Activated T-helper 17 cell treated with anti-CD3 and anti-CD28 coated beads, Interleukin-2, amount 50 U/mL, for 72 hours (primary cell): ENCODE measurements around the gene DNAH3. TPM values are rescaled to one million over a fixed set of nuclear protein-coding genes. Genes with fewer than 3 reads are reported as not detected.
"Not testable (repeated sequence)": the region's sequence is repeated elsewhere in the genome, so short reads cannot be mapped to it uniquely, and the experiment has no call there.

Experiments used
- ATAC-seq: fragments of 150-1000 bp; cut with Tn5 transposase; replicated peaks from 2 replicates; pipeline ENCODE4 v1.10.0; 2021; ENCODE audit warnings: mild to moderate bottlenecking, moderate library complexity
- H3K27ac Mint-ChIP-seq: one replicate; pipeline ENCODE4 v1.8.0; 2022; ENCODE audit warnings: mixed read lengths
- H3K27me3 Mint-ChIP-seq: one replicate; pipeline ENCODE4 v1.8.0; 2022; ENCODE audit warnings: mixed read lengths
- H3K36me3 Mint-ChIP-seq: one replicate; pipeline ENCODE4 v1.8.0; 2022; ENCODE audit warnings: low read depth, mild to moderate bottlenecking, mixed read lengths
- H3K4me1 Mint-ChIP-seq: one replicate; pipeline ENCODE4 v1.8.0; 2022; ENCODE audit warnings: mixed read lengths
- H3K4me3 Mint-ChIP-seq: one replicate; pipeline ENCODE4 v1.8.0; 2022; ENCODE audit warnings: mild to moderate bottlenecking, mixed read lengths
- H3K9me3 Mint-ChIP-seq: one replicate; pipeline ENCODE4 v1.8.0; 2022; ENCODE audit warnings: mixed read lengths
- total RNA-seq, 2 donors: library from RNA; stranded (reverse); gene quantifications; one replicate each; pipeline ENCODE4 v1.2.3, GENCODE V29; 2022

DNAH3 gene
- total RNA-seq, 2 donors from 2014 or later: 0.11 TPM

GRCh38 chr16:21179983-21180365, 29.3 kb upstream of the DNAH3 start:
- H3K9me3 Mint-ChIP-seq: peaks cover 4% of the 10 kb centered on the region
- H3K27ac Mint-ChIP-seq: no peak overlapping the region
- peaks cover 7% of the 10 kb centered on the region for H3K4me1 Mint-ChIP-seq
- H3K4me3 Mint-ChIP-seq: no peak overlapping the region
- no peaks in the 10 kb centered on the region for H3K27me3 Mint-ChIP-seq
- ATAC-seq: no peak
- H3K36me3 Mint-ChIP-seq: peaks cover 62% of the 10 kb centered on the region

- Mint-ChIP-seq H3K36me3 (peaks cover 68% of the 10 kb centered on the region), H3K4me1 (peaks cover under 1% of the 10 kb centered on the region), H3K4me3 (no peak overlapping the region), H3K9me3 (no peaks in the 10 kb centered on the region), H3K27ac (no peak overlapping the region), H3K27me3 (no peaks in the 10 kb centered on the region)
- no peak for ATAC-seq
These were observed 28.7 kb upstream of the DNAH3 start for GRCh38 chr16:21179126-21179982.

GRCh38 chr16:21175397-21175796, 24.8 kb upstream of the DNAH3 start:
- ATAC-seq: no peak
- no peak overlapping the region for H3K27ac Mint-ChIP-seq
- H3K27me3 Mint-ChIP-seq: no peaks in the 10 kb centered on the region
- no peaks in the 10 kb centered on the region for H3K9me3 Mint-ChIP-seq
- no peak overlapping the region for H3K4me3 Mint-ChIP-seq
- no peaks in the 10 kb centered on the region for H3K4me1 Mint-ChIP-seq
- peaks cover 91% of the 10 kb centered on the region for H3K36me3 Mint-ChIP-seq

GRCh38 chr16:21172650-21173049, 22.0 kb upstream of the DNAH3 start:
- Mint-ChIP-seq H3K4me3 (no peak overlapping the region), H3K4me1 (no peaks in the 10 kb centered on the region), H3K27ac (no peak overlapping the region), H3K9me3 (no peaks in the 10 kb centered on the region), H3K36me3 (peaks cover 75% of the 10 kb centered on the region), H3K27me3 (no peaks in the 10 kb centered on the region)
- no peak for ATAC-seq

- not testable (repeated sequence) for H3K9me3 Mint-ChIP-seq, H3K27me3 Mint-ChIP-seq, H3K27ac Mint-ChIP-seq, ATAC-seq, H3K4me3 Mint-ChIP-seq, H3K4me1 Mint-ChIP-seq
- H3K36me3 Mint-ChIP-seq: peaks cover 76% of the 10 kb centered on the region
These were observed 19.5 kb upstream of the DNAH3 start for GRCh38 chr16:21170116-21170515.

GRCh38 chr16:21169249-21169981, 18.8 kb upstream of the DNAH3 start:
- Mint-ChIP-seq H3K27ac (no peak overlapping the region), H3K36me3 (peaks cover 76% of the 10 kb centered on the region), H3K4me1 (peaks cover 5% of the 10 kb centered on the region), H3K9me3 (no peaks in the 10 kb centered on the region), H3K4me3 (no peak overlapping the region), H3K27me3 (no peaks in the 10 kb centered on the region)
- ATAC-seq: no peak

- no peak overlapping the region for H3K27ac Mint-ChIP-seq
- no peak for ATAC-seq
- peaks cover 71% of the 10 kb centered on the region for H3K36me3 Mint-ChIP-seq
- peaks cover 6% of the 10 kb centered on the region for H3K4me1 Mint-ChIP-seq
- H3K4me3 Mint-ChIP-seq: no peak overlapping the region
- no peaks in the 10 kb centered on the region for H3K27me3 Mint-ChIP-seq
- no peaks in the 10 kb centered on the region for H3K9me3 Mint-ChIP-seq
These were observed 17.4 kb upstream of the DNAH3 start for GRCh38 chr16:21167929-21168602.

- H3K36me3 Mint-ChIP-seq: peaks cover 71% of the 10 kb centered on the region
- no peak overlapping the region for H3K4me3 Mint-ChIP-seq
- H3K27ac Mint-ChIP-seq: no peak overlapping the region
- peak; percentile 76 for ATAC-seq
- H3K27me3 Mint-ChIP-seq: no peaks in the 10 kb centered on the region
- peaks cover 9% of the 10 kb centered on the region for H3K4me1 Mint-ChIP-seq
- H3K9me3 Mint-ChIP-seq: no peaks in the 10 kb centered on the region
These were observed 16.7 kb upstream of the DNAH3 start for GRCh38 chr16:21167360-21167759.

GRCh38 chr16:21166561-21166961, 15.9 kb upstream of the DNAH3 start:
- Mint-ChIP-seq H3K36me3 (peaks cover 71% of the 10 kb centered on the region), H3K27me3 (no peaks in the 10 kb centered on the region), H3K4me1 (peaks cover 9% of the 10 kb centered on the region), H3K9me3 (no peaks in the 10 kb centered on the region), H3K27ac (no peak overlapping the region), H3K4me3 (no peak overlapping the region)
- no peak for ATAC-seq

GRCh38 chr16:21164521-21165168, 14.0 kb upstream of the DNAH3 start:
- ATAC-seq: no peak
- Mint-ChIP-seq H3K27me3 (no peaks in the 10 kb centered on the region), H3K9me3 (no peaks in the 10 kb centered on the region), H3K4me1 (peaks cover 9% of the 10 kb centered on the region), H3K36me3 (peaks cover 60% of the 10 kb centered on the region), H3K4me3 (no peak overlapping the region), H3K27ac (peak overlapping the region; percentile 7)

- Mint-ChIP-seq H3K36me3 (peaks cover 58% of the 10 kb centered on the region), H3K27me3 (no peaks in the 10 kb centered on the region), H3K4me3 (no peak overlapping the region), H3K9me3 (no peaks in the 10 kb centered on the region), H3K27ac (no peak overlapping the region), H3K4me1 (peaks cover 15% of the 10 kb centered on the region)
- no peak for ATAC-seq
These were observed 12.9 kb upstream of the DNAH3 start for GRCh38 chr16:21163576-21163975.

- Mint-ChIP-seq H3K4me3 (no peak overlapping the region), H3K27me3 (no peaks in the 10 kb centered on the region), H3K9me3 (no peaks in the 10 kb centered on the region), H3K36me3 (peaks cover 58% of the 10 kb centered on the region), H3K27ac (no peak overlapping the region), H3K4me1 (peaks cover 15% of the 10 kb centered on the region)
- no peak for ATAC-seq
These were observed 12.1 kb upstream of the DNAH3 start for GRCh38 chr16:21162661-21163151.

- ATAC-seq: no peak
- Mint-ChIP-seq H3K36me3 (peaks cover 45% of the 10 kb centered on the region), H3K9me3 (no peaks in the 10 kb centered on the region), H3K4me3 (no peak overlapping the region), H3K27ac (no peak overlapping the region), H3K4me1 (peaks cover 10% of the 10 kb centered on the region), H3K27me3 (no peaks in the 10 kb centered on the region)
These were observed 10.6 kb upstream of the DNAH3 start for GRCh38 chr16:21161211-21161610.

- no peaks in the 10 kb centered on the region for H3K9me3 Mint-ChIP-seq
- no peak for ATAC-seq
- peaks cover 10% of the 10 kb centered on the region for H3K4me1 Mint-ChIP-seq
- peaks cover 40% of the 10 kb centered on the region for H3K36me3 Mint-ChIP-seq
- H3K4me3 Mint-ChIP-seq: no peak overlapping the region
- H3K27ac Mint-ChIP-seq: no peak overlapping the region
- no peaks in the 10 kb centered on the region for H3K27me3 Mint-ChIP-seq
These were observed 9.6 kb upstream of the DNAH3 start for GRCh38 chr16:21160276-21160675.
